GM19193 (cell line): Measurements from ENCODE around the gene THEM4.

Experiments used
- POLR2A ChIP-seq: IDR thresholded peaks from 4 replicates; pipeline ENCODE4 v1.6.1; 2011; ENCODE audit not compliant: insufficient read depth, insufficient read length; ENCODE audit errors: extremely low read depth

THEM4 gene

DNA sequence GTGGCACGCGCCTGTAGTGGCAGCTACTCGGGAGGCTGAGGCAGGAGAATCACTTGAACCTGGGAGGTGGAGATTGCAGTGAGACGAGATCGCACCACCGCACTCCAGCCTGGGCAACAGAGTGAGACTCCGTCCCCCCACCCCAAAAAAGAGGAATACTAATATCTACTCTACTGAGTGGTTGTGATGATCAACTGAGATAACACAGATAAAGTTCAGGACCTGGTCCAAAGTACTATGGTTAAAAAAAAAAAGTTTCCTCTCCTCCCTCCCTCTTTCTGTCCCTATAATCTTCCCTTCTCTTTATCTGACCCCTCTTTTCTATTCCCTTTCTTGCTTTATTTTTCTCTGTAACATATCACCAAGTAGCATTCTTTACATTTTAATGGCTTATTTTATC, 73.7 kb downstream of the THEM4 start:
- no peak for TF ChIP-seq POLR2A

DNA sequence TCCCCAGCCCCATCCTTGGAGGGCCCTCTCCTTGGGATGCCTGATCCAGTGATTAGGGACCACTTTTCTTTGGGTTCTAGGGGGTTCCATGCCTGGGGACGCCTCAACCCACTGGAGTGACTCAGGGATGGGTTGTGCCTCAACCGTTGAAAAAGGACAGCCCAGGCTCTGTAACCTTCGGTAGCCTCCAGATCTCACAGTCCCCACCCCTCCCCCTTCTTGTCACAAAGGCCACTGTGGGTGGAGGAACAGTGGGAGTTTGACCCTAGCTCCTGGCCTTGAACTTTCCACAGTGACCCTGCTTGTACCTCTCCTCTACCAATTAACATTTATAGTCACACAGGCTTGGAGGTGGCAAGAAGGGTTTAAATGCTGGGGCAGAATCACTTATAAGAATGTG, 75.1 kb downstream of the THEM4 start:
- no peak for TF ChIP-seq POLR2A

DNA sequence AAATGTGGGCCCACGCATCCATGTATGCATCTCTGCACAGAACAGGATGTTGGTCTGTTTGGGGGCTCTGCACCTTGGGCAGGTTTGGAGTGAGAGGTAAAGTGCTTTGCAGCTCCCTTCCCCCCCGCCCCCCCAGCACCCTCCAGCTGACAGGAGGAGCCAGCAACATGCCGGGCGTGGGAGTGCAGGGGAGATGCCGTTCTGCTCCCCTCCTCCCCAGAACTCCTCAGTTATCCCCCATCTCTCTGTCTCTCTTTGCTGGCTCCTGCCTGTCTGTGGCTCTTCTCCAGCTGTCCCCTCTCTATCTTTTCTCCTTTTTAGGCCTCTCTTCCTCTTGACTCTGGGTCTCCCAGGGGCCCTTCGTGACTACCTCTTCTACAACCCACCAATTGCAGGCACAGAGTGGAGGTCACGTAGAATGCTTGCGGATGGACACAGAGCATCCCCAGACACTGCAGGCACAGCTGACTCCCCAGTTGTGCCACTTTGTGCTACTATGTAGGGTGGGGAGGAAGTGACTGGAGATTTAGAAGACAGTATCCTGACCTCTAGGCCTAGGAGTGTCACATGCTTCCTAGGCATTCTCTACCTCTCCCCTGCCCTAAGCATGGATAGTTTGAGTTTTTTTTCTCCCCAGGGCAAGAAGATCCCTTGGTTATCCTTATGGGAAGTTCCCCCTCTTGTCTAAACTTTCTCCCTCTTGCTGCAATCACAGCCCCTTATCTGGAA, 76.0 kb downstream of the THEM4 start:
- TF ChIP-seq POLR2A: no peak

DNA sequence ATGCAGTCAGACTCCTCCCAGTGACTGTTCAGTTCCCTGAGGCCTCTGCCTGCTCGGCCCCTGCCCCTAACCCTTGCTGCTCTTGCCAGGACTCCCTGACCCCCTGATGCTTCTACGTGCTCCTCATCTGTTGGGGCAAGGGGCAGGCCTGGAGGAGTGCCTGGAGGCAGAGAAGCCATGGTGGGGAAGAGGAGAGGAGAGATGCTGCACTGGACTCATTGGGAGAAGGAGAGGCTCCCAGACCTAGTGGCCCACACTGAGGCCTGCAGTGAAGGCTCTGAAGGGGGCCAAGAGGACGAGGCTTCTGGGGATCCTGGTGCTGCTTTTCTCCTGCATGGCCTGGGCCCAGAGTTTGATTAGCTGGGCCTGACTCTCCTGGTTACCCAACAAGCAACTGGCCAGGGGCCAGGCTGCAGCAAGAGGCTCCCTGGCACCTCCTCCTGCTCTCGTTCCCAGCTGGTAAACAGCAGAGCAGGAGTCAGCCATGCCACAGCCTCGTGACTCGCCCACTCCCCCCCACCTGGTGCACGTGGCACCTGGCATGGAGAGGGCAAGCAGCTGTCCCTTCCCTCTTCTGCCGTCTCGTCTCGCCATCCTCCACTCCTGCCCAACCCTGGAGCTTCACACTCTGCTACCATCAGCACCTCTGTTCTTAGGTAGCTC, 76.9 kb downstream of the THEM4 start:
- no peak for TF ChIP-seq POLR2A

DNA sequence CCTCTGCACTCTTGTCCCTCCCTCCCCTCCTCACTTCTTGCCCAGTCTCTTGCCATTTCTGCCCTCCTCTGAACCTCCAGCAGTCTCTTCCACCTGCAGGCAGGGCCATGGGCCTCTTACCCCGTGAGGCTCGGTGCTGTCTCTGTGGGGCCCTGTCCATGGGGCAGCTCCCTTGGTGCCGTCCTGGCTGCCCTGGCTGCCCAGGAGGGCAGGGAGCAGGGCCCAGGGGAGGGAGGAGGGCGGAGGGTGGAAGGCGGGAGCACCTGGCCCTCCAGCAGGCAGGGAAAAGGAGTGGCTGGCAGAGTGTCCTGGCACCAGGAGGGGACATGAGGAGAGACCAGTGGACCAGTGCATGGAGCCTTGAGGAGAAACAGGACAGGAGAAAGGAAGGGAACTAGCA, 77.7 kb downstream of the THEM4 start, which contains the start of gene RORC:
Gene RORC, minus strand, starts transcription at position 198 of the 400 bp plus-strand sequence. Its CDS starts 38 bp downstream, at position 160.
- TF ChIP-seq POLR2A: no peak

DNA sequence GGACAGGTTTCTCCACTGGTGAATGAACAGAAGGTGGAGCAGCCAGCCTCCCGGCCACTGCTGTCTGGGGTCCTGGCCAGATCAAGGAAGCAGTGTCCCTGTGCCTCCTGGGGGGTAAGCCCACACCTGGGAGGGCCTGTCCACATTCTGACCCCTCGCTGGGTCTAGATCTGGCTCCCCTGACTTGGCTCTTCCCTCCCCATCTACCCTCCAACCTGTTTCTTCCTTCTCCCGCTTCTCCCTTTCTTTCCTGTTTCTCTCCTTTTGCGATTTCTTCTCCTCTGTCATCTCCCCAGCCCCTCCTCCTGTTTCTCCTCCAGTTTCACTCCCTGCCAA, 78.1 kb downstream of the THEM4 start:
- TF ChIP-seq POLR2A: no peak

DNA sequence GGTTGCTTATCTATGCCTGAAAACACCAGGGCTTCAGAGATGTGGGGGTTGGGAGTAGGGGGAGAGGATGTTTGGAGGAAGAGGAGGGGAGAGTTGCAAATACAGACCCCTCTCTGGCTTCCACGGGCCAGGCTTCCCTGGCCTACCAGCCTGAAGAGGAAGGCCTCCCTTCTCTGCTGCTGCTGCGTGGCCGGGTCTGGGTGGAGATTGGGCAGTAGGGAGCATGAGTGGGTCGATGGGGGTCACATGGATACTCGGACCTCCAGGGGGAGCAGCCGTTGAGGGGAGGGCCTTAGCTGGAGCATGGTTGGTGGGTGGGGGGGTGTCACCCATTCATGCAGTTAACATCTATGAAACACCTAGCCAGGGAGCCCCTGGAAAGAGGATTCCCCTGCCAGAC, 79.3 kb downstream of the THEM4 start:
- TF ChIP-seq POLR2A: no peak

DNA sequence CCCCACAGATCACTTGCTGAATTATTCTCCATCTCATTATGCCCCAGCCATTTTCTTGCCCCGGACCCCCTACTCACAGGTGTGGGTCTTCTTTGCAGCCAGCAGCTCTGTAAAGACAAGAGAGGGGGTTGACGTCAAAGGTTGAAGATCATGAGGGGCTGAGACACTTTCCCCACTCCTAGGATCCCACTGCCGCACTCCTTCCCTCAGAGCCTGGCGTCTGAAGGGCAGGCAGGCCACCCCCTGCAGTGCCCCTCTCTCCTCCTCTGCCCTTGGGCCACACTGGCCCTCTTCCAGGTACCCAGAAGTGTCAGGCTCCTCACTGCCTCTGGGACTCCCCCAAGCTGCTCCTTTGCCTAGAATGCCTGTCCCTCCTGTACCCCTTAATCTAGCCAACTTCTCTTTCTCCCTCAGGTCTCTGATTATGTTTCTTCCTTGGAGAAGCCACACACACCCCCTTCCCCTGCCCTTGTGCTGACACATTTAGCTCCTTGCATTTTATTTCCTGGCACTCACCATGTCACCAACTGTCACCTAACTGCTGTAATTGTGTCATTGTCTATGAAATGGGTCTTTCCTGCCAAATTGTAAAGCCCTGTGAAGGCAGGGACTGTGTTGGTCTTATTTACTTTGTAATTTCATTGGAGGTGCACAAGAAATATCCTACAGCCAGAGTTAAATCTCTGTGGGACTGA, 79.8 kb downstream of the THEM4 start:
- no peak for TF ChIP-seq POLR2A

DNA sequence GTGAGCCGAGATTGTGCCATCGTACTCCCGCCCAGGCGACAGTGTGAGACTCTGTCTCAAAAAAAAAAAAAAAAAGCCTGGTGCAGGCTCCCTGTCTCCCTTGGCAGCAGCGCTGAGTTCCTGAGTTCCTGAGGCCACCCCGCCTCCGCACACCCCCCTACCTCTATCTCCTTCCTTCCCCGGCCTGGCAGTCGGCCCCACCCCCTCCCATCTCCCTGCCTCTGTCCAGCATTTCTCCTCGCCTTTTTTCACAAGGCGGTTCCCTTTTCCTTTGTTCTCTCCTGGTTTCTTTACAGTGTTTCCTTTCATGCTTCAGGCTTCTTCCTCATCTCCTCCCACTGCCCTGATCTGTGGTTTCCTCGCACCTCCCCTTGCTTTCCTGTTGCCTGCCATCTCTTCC, 80.4 kb downstream of the THEM4 start:
- TF ChIP-seq POLR2A: no peak

DNA sequence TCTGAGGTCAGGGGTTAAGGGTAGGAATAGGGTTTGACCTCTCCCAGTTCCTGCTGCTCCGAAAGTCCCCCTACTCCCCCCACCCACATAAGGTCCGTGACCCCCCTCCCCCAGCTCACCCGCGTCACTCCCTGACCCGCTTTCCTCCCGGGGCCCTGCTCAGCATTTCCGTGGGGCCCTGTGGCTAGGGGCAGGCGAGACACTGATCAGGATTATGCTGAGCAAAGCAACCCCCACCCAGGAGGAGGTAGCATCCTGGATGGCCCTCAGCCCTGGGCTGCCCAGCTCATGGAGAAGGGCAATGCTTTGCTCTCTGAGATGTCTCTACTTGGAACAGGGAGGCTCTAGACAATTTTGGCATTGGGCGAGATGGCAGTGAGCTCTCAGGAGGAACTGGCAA, 81.5 kb downstream of the THEM4 start:
- TF ChIP-seq POLR2A: no peak

DNA sequence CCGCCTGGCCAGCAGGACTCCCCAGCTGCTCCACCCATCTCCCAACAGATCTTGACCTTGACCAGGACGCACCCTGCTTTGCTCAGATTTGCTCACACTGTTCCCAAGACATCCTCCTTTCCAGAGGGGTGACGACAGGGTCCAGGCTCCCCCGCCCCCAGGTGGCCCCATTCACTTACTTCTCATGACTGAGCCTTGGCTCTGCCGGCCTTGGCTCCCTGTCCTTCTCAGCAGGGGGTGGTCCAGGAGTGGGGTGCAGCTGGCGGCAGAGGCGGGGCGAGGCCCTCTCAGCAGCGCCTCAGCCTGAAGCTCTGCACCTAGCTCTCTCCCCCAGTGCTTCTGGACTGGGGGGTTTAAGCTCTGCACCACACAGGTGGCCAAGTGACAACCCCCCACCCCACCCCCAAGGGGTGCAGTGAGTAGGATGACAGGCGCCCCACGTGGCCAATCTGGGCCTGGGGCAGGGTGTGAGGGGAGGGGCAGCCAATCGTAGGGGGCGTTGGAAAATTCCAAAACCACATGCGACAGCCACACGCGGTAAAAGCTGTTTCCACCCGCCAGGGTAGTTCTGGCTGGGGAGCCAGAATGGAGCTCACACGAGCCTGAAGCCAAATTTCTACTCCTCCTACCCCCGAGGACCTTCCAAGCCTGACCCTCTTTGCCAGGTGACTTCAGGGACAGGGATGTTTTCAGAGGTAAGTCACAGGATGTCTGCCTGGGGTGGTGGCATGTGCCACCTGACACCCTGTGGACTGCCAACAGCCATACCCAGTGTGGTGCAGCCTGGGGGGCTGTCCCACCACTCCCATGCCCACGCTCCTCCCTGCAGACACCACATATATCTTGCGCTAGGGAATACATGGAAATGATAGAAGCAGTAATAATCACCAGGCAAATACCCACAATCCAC, 83.3 kb downstream of the THEM4 start:
- no peak for TF ChIP-seq POLR2A

DNA sequence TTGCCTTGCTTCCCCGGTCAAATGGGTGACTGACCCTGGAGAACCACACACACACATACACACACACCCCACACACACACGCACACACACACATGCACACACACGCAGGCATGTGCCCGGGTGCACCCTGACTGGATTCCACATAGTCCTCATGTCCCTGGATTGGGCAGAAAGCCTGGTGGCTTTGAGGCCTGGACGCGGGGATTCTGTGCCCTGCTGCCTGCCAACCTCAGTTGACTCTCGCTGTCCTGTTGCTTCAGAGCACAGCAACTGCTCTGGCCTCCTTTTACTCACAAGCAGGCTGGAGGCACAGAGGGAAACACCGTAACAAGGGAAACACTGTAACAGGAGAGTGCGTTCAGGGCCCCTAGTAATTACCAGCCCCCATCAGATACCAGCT, 84.1 kb downstream of the THEM4 start:
- no peak for TF ChIP-seq POLR2A
